Thyroid gland (tissue), 4 donors: ENCODE measurements around the gene TRIM8.

ENCODE experiments used
- CTCF ChIP-seq, 6 experiments: fragments of 200-600 bp in 3 of 6; fragments of 450-650 bp in 3 of 6; sonication (generic) in 3 of 6; IDR thresholded peaks; one replicate each; pipeline ENCODE4 v1.5.1; 2016 to 2019; ENCODE audit warnings: antibody characterized with exemption in 6 of 6, mild to moderate bottlenecking in 2 of 6, inconsistent platforms in 1 of 6, moderate library complexity in 1 of 6
- POLR2A ChIP-seq, 2 donors: fragments of 450-650 bp; IDR thresholded peaks; one replicate each; pipeline ENCODE4 v1.6.1; 2017; ENCODE audit warnings: antibody characterized with exemption in 2 of 2, mild to moderate bottlenecking in 2 of 2, moderate library complexity in 1 of 2

- TF ChIP-seq CTCF (IDR thresholded peaks at IDR 0.05): no peak
- no peak for TF ChIP-seq POLR2A (IDR thresholded peaks at IDR 0.05)
These were observed 23.5 kb upstream of the TRIM8 start for GRCh38 chr10:102620591-102621442.
